Measurements from ENCODE around the gene PAPOLA. TPM values are rescaled to one million over a fixed set of nuclear protein-coding genes. Genes with fewer than 3 reads are reported as not detected.

Gene PAPOLA
- total RNA-seq, 1 experiment from 2014 or later = 223 TPM

DNA sequence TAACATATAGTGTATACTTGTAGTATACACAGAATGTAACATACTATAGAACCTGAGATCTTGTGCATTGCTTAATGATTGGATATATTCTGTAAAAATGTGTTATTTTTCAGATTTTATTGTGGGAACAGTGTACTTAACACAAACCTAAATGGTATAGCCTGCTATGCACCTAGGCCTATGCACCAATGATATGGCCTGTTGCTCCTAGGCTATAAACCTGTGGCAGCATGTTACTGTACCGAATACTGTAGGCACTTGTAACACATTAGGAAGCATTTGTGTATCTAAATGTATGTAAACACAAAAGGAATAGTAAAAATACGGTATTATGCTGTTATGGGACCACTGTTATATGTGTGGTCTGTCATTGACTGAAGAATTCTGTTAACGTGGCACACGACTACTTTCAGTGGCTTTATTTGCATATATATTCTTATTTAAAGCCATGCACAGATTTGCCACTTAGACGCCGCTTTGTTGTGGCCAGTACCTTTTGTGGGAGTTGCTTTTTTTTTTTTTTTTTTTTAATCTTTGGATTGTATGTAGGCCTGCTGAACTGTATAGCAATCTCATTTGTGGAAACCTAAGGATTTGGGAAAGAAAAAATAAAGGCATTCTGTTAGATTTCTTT is 7.4 kb downstream of the PAPOLA start:
- Histone ChIP-seq H4K20me1 (ENCODE audit: insufficient read depth) (peaks cover 72% of the 10 kb centered on the region), H3K27me3 (ENCODE audit: insufficient read depth, low read length) (no peaks in the 10 kb centered on the region), H3K4me2 (ENCODE audit: low read length) (no peak overlapping the region), H3K9me2 (ENCODE audit: insufficient read depth) (no peaks in the 10 kb centered on the region), H3K9ac (ENCODE audit: low read length) (no peak overlapping the region), H3K4me3 (replicated peaks in 1 of 2; ENCODE audit: low read depth in 1 of 2, low read length in 2 of 2) (no peak overlapping the region), H2AFZ (ENCODE audit: low read depth, low read length, poor library complexity, severe bottlenecking) (no peak overlapping the region), H3K79me2 (ENCODE audit: insufficient read depth, low read length) (peaks cover 100% of the 10 kb centered on the region), H3K36me3 (ENCODE audit: control insufficient read depth in 1 of 2, insufficient read depth in 2 of 2, low read length in 2 of 2) (no peaks in the 10 kb centered on the region), H3K9me3 (ENCODE audit: control insufficient read depth in 1 of 2, insufficient read depth in 1 of 2, low read depth in 1 of 2, low read length in 2 of 2) (no peaks in the 10 kb centered on the region), H3K4me1 (ENCODE audit: control insufficient read depth in 1 of 2, insufficient read depth in 2 of 2, low read length in 2 of 2) (peaks cover 8 to 13% of the 10 kb centered on the region in 2 experiments), H3K27ac (ENCODE audit: low read depth, low read length) (no peak overlapping the region)
- no peak for TF ChIP-seq TCF7L2 (IDR thresholded peaks at IDR 0.05; ENCODE audit: borderline replicate concordance, extremely low read depth, insufficient read depth, insufficient read length)
- TF ChIP-seq ZNF274 (IDR thresholded peaks at IDR 0.05; ENCODE audit: low read depth, low read length) = no peak
- TF ChIP-seq, protein P1, sequence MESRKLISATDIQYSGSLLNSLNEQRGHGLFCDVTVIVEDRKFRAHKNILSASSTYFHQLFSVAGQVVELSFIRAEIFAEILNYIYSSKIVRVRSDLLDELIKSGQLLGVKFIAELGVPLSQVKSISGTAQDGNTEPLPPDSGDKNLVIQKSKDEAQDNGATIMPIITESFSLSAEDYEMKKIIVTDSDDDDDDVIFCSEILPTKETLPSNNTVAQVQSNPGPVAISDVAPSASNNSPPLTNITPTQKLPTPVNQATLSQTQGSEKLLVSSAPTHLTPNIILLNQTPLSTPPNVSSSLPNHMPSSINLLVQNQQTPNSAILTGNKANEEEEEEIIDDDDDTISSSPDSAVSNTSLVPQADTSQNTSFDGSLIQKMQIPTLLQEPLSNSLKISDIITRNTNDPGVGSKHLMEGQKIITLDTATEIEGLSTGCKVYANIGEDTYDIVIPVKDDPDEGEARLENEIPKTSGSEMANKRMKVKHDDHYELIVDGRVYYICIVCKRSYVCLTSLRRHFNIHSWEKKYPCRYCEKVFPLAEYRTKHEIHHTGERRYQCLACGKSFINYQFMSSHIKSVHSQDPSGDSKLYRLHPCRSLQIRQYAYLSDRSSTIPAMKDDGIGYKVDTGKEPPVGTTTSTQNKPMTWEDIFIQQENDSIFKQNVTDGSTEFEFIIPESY (IDR thresholded peaks at IDR 0.05; ENCODE audit: extremely low read depth, insufficient replicate concordance, low read length) = no peak
- no peak for TF ChIP-seq EZH2phosphoT487 (IDR thresholded peaks at IDR 0.05; ENCODE audit: borderline replicate concordance)
- TF ChIP-seq CEBPB (IDR thresholded peaks at IDR 0.05; ENCODE audit: low read depth) = no peak
- TF ChIP-seq, protein P2, sequence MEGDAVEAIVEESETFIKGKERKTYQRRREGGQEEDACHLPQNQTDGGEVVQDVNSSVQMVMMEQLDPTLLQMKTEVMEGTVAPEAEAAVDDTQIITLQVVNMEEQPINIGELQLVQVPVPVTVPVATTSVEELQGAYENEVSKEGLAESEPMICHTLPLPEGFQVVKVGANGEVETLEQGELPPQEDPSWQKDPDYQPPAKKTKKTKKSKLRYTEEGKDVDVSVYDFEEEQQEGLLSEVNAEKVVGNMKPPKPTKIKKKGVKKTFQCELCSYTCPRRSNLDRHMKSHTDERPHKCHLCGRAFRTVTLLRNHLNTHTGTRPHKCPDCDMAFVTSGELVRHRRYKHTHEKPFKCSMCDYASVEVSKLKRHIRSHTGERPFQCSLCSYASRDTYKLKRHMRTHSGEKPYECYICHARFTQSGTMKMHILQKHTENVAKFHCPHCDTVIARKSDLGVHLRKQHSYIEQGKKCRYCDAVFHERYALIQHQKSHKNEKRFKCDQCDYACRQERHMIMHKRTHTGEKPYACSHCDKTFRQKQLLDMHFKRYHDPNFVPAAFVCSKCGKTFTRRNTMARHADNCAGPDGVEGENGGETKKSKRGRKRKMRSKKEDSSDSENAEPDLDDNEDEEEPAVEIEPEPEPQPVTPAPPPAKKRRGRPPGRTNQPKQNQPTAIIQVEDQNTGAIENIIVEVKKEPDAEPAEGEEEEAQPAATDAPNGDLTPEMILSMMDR (IDR thresholded peaks at IDR 0.05 in 2 of 3, conservative IDR thresholded peaks at IDR 0.05 in 1 of 3; ENCODE audit: borderline replicate concordance in 1 of 3, insufficient read depth in 1 of 3, low read depth in 2 of 3, low read length in 2 of 3) = no peak
- no peak for TF ChIP-seq YY1 (IDR thresholded peaks at IDR 0.05; ENCODE audit: extremely low read depth, insufficient replicate concordance, low read depth, low read length)
- TF ChIP-seq RAD21 (IDR thresholded peaks at IDR 0.05; ENCODE audit: low read depth) = no peak
- TF ChIP-seq, protein P3, sequence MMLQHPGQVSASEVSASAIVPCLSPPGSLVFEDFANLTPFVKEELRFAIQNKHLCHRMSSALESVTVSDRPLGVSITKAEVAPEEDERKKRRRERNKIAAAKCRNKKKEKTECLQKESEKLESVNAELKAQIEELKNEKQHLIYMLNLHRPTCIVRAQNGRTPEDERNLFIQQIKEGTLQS (IDR thresholded peaks at IDR 0.05) = no peak
- TF ChIP-seq POLR2AphosphoS5 (IDR thresholded peaks at IDR 0.05; ENCODE audit: low read depth, low read length) = no peak
- no peak for TF ChIP-seq CBX3 (IDR thresholded peaks at IDR 0.05; ENCODE audit: low read depth)
- TF ChIP-seq ELF1 (IDR thresholded peaks at IDR 0.05; ENCODE audit: borderline replicate concordance, low read depth) = no peak
- POLR2A ChIA-PET = no interaction called here
- intact Hi-C loops (cut with micrococcal nuclease) = loop anchor here (10.0 kb wide), 1 partner anchor 145 kb away; the partner anchor contains the start of genes ATG2B and GSKIP
- no peak for ATAC-seq
- RAD21 ChIA-PET (ENCODE audit: low non-redundant PET in 1 of 2, low total read pairs in 2 of 2, uncharacterized antibody in 2 of 2, unreplicated experiment in 2 of 2) = no interaction called here
- CTCF ChIA-PET = no interaction called here
- BruUV-seq (replicated peaks) = no TSS peak
- DNase-seq (ENCODE audit: low read depth, low spot score) = no peak

Data from HCT116 (cell line).